ENCODE data around the gene BZW2.
A peak's percentile ranks its signal among the peaks of the same experiment; 100 is the strongest.

Gene BZW2

GRCh38 chr7:16727736-16728135, 81.8 kb downstream of the BZW2 start:
- Histone ChIP-seq H3K4me1 (ENCODE audit: control insufficient read depth, insufficient read depth, low read length) (no peaks in the 10 kb centered on the region), H3K9me3 (replicated peaks; ENCODE audit: low read length) (no peaks in the 10 kb centered on the region), H3K4me3 (ENCODE audit: low read length) (no peak overlapping the region), H3K9ac (ENCODE audit: low read depth, low read length) (no peak overlapping the region), H3K36me3 (ENCODE audit: insufficient read depth, low read length) (no peaks in the 10 kb centered on the region), H3K27me3 (ENCODE audit: control insufficient read depth, insufficient read depth, low read length) (no peaks in the 10 kb centered on the region), H3K4me2 (ENCODE audit: low read length) (no peak overlapping the region)

GRCh38 chr7:16728811-16729210, 82.8 kb downstream of the BZW2 start:
- no peak overlapping the region for H3K4me2 ChIP-seq (ENCODE audit: low read length)
- H3K4me1 ChIP-seq (ENCODE audit: control insufficient read depth, insufficient read depth, low read length), result no peaks in the 10 kb centered on the region
- no peaks in the 10 kb centered on the region for H3K27me3 ChIP-seq (ENCODE audit: control insufficient read depth, insufficient read depth, low read length)
- no peaks in the 10 kb centered on the region for H3K9me3 ChIP-seq (replicated peaks; ENCODE audit: low read length)
- H3K9ac ChIP-seq (ENCODE audit: low read depth, low read length), result no peak overlapping the region
- H3K4me3 ChIP-seq (ENCODE audit: low read length), result no peak overlapping the region
- H3K36me3 ChIP-seq (ENCODE audit: insufficient read depth, low read length), result no peaks in the 10 kb centered on the region

- Histone ChIP-seq H3K36me3 (ENCODE audit: insufficient read depth, low read length) (no peaks in the 10 kb centered on the region), H3K27me3 (ENCODE audit: control insufficient read depth, insufficient read depth, low read length) (no peaks in the 10 kb centered on the region), H3K9me3 (replicated peaks; ENCODE audit: low read length) (no peaks in the 10 kb centered on the region), H3K4me2 (ENCODE audit: low read length) (no peak overlapping the region), H3K9ac (ENCODE audit: low read depth, low read length) (no peak overlapping the region), H3K4me3 (ENCODE audit: low read length) (no peak overlapping the region), H3K4me1 (ENCODE audit: control insufficient read depth, insufficient read depth, low read length) (no peaks in the 10 kb centered on the region)
Observed at GRCh38 chr7:16729541-16729940, 83.6 kb downstream of the BZW2 start.

DNA sequence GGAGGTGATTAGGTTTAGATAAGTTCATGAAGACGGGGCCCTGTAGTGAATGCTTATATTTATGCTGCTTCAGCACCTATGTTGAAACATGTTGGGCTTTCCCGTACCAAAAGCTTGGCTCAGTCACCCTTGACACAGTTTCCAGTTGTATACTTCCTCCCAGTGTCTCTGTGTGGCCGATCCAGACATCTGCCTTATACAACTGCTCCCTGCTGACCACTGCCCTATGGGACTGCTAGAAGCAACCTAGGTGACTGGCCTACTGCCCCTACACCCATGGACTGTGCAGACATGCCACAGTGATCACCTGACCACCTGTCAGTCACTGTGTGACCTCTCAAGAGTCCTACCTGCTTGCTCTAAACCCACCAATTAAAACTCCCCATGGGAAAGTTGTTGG, 85.0 kb downstream of the BZW2 start:
- no peak overlapping the region for H3K4me3 ChIP-seq (ENCODE audit: low read length)
- no peaks in the 10 kb centered on the region for H3K27me3 ChIP-seq (ENCODE audit: control insufficient read depth, insufficient read depth, low read length)
- no peak overlapping the region for H3K4me2 ChIP-seq (ENCODE audit: low read length)
- H3K36me3 ChIP-seq (ENCODE audit: insufficient read depth, low read length), result no peaks in the 10 kb centered on the region
- H3K9me3 ChIP-seq (replicated peaks; ENCODE audit: low read length), result no peaks in the 10 kb centered on the region
- no peak overlapping the region for H3K9ac ChIP-seq (ENCODE audit: low read depth, low read length)
- H3K4me1 ChIP-seq (ENCODE audit: control insufficient read depth, insufficient read depth, low read length), result no peaks in the 10 kb centered on the region

DNA sequence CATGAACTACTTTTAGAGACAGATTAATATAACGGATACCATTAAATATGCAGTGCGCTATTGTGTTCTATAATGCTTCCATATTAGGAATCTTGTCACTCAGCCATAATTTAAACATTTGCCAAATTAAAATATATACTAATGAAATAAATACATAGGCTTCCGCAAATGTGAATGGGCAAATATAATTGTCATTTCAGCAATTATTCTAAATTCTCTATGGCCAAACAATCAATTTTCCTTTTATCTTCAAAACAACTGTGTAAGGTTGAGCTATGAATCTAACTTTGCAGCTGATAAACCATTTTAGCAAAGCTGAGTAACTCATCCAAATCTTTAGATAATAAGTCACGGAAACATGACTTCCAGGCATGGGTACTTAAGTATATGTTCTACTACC, 86.8 kb downstream of the BZW2 start:
- no peaks in the 10 kb centered on the region for H3K4me1 ChIP-seq (ENCODE audit: control insufficient read depth, insufficient read depth, low read length)
- no peak overlapping the region for H3K4me2 ChIP-seq (ENCODE audit: low read length)
- H3K9ac ChIP-seq (ENCODE audit: low read depth, low read length), result no peak overlapping the region
- H3K36me3 ChIP-seq (ENCODE audit: insufficient read depth, low read length), result no peaks in the 10 kb centered on the region
- no peak overlapping the region for H3K4me3 ChIP-seq (ENCODE audit: low read length)
- no peaks in the 10 kb centered on the region for H3K27me3 ChIP-seq (ENCODE audit: control insufficient read depth, insufficient read depth, low read length)
- no peaks in the 10 kb centered on the region for H3K9me3 ChIP-seq (replicated peaks; ENCODE audit: low read length)

GRCh38 chr7:16734148-16734726, 88.3 kb downstream of the BZW2 start:
- H3K36me3 ChIP-seq (ENCODE audit: insufficient read depth, low read length), result no peaks in the 10 kb centered on the region
- peaks cover 3% of the 10 kb centered on the region for H3K4me1 ChIP-seq (ENCODE audit: control insufficient read depth, insufficient read depth, low read length)
- H3K9ac ChIP-seq (ENCODE audit: low read depth, low read length), result no peak overlapping the region
- H3K27me3 ChIP-seq (ENCODE audit: control insufficient read depth, insufficient read depth, low read length), result no peaks in the 10 kb centered on the region
- H3K4me2 ChIP-seq (ENCODE audit: low read length), result no peak overlapping the region
- no peaks in the 10 kb centered on the region for H3K9me3 ChIP-seq (replicated peaks; ENCODE audit: low read length)
- H3K4me3 ChIP-seq (ENCODE audit: low read length), result no peak overlapping the region

DNA sequence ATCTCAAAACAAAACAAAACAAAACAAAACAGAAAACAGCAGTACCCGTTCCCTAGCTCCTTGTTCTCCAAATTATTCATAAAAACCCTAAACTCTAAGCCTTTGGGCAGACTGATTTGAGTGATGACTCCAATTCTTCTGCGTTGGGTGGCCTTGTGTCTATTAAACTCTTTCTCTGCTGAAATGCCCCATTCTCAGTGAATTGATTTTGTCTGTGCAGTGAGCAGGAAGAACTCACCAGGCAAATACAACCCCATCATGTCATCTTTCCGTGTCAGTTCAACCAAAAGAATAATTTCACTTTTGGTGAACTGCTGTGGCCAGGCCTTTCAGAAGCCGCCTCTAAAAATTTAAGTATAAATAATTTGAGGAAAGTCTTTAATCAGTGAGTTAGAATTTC, 89.0 kb downstream of the BZW2 start:
- H3K4me2 ChIP-seq (ENCODE audit: low read length), result no peak overlapping the region

GRCh38 chr7:16738011-16738688, 92.2 kb downstream of the BZW2 start:
- Histone ChIP-seq H3K27me3 (ENCODE audit: control insufficient read depth, insufficient read depth, low read length) (no peaks in the 10 kb centered on the region), H3K4me2 (ENCODE audit: low read length) (no peak overlapping the region), H3K4me3 (ENCODE audit: low read length) (no peak overlapping the region), H3K4me1 (ENCODE audit: control insufficient read depth, insufficient read depth, low read length) (peaks cover 30% of the 10 kb centered on the region), H3K9me3 (replicated peaks; ENCODE audit: low read length) (no peaks in the 10 kb centered on the region), H3K9ac (ENCODE audit: low read depth, low read length) (no peak overlapping the region), H3K36me3 (ENCODE audit: insufficient read depth, low read length) (no peaks in the 10 kb centered on the region)

More for the DNA sequence above, 89.0 kb downstream of the BZW2 start:
- Histone ChIP-seq H3K4me1 (ENCODE audit: control insufficient read depth, insufficient read depth, low read length) (peaks cover 11% of the 10 kb centered on the region), H3K36me3 (ENCODE audit: insufficient read depth, low read length) (no peaks in the 10 kb centered on the region), H3K9ac (ENCODE audit: low read depth, low read length) (no peak overlapping the region), H3K9me3 (replicated peaks; ENCODE audit: low read length) (no peaks in the 10 kb centered on the region), H3K27me3 (ENCODE audit: control insufficient read depth, insufficient read depth, low read length) (no peaks in the 10 kb centered on the region), H3K4me3 (ENCODE audit: low read length) (no peak overlapping the region)

- H3K4me1 ChIP-seq (ENCODE audit: control insufficient read depth, insufficient read depth, low read length), result peaks cover 44% of the 10 kb centered on the region
- H3K9me3 ChIP-seq (replicated peaks; ENCODE audit: low read length), result no peaks in the 10 kb centered on the region
- H3K9ac ChIP-seq (ENCODE audit: low read depth, low read length), result peak overlapping the region; percentile 2
- no peaks in the 10 kb centered on the region for H3K36me3 ChIP-seq (ENCODE audit: insufficient read depth, low read length)
- peak overlapping the region; percentile 45 for H3K4me2 ChIP-seq (ENCODE audit: low read length)
- no peaks in the 10 kb centered on the region for H3K27me3 ChIP-seq (ENCODE audit: control insufficient read depth, insufficient read depth, low read length)
- H3K4me3 ChIP-seq (ENCODE audit: low read length), result no peak overlapping the region
Observed at GRCh38 chr7:16739863-16740622, 94.1 kb downstream of the BZW2 start.

- peak overlapping the region; percentile 2 for H3K9ac ChIP-seq (ENCODE audit: low read depth, low read length)
- H3K4me2 ChIP-seq (ENCODE audit: low read length), result peak overlapping the region; percentile 25
- H3K4me1 ChIP-seq (ENCODE audit: control insufficient read depth, insufficient read depth, low read length), result peaks cover 44% of the 10 kb centered on the region
- H3K27me3 ChIP-seq (ENCODE audit: control insufficient read depth, insufficient read depth, low read length), result no peaks in the 10 kb centered on the region
- no peak overlapping the region for H3K4me3 ChIP-seq (ENCODE audit: low read length)
- H3K36me3 ChIP-seq (ENCODE audit: insufficient read depth, low read length), result no peaks in the 10 kb centered on the region
- H3K9me3 ChIP-seq (replicated peaks; ENCODE audit: low read length), result no peaks in the 10 kb centered on the region
Observed at GRCh38 chr7:16740623-16740953, 94.6 kb downstream of the BZW2 start.

- Histone ChIP-seq H3K4me2 (ENCODE audit: low read length) (no peak overlapping the region), H3K4me3 (ENCODE audit: low read length) (no peak overlapping the region), H3K9me3 (replicated peaks; ENCODE audit: low read length) (no peaks in the 10 kb centered on the region), H3K9ac (ENCODE audit: low read depth, low read length) (no peak overlapping the region), H3K36me3 (ENCODE audit: insufficient read depth, low read length) (no peaks in the 10 kb centered on the region), H3K27me3 (ENCODE audit: control insufficient read depth, insufficient read depth, low read length) (no peaks in the 10 kb centered on the region), H3K4me1 (ENCODE audit: control insufficient read depth, insufficient read depth, low read length) (peaks cover 44% of the 10 kb centered on the region)
Observed at GRCh38 chr7:16740996-16741395, 95.0 kb downstream of the BZW2 start.

- no peaks in the 10 kb centered on the region for H3K36me3 ChIP-seq (ENCODE audit: insufficient read depth, low read length)
- H3K9me3 ChIP-seq (replicated peaks; ENCODE audit: low read length), result no peaks in the 10 kb centered on the region
- no peak overlapping the region for H3K4me2 ChIP-seq (ENCODE audit: low read length)
- H3K9ac ChIP-seq (ENCODE audit: low read depth, low read length), result no peak overlapping the region
- H3K27me3 ChIP-seq (ENCODE audit: control insufficient read depth, insufficient read depth, low read length), result no peaks in the 10 kb centered on the region
- H3K4me3 ChIP-seq (ENCODE audit: low read length), result no peak overlapping the region
- peaks cover 44% of the 10 kb centered on the region for H3K4me1 ChIP-seq (ENCODE audit: control insufficient read depth, insufficient read depth, low read length)
Observed at GRCh38 chr7:16741676-16742075, 95.7 kb downstream of the BZW2 start.
